Brain microvascular endothelial cell (primary cell): Measurements from ENCODE around the gene C22orf15.

Source experiments
- DNase-seq: peaks from one replicate; pipeline ENCODE4 v3.0.0-alpha.2; 2020
- H3K27ac ChIP-seq: fragments of 250-450 bp; sonication (Bioruptor Pico); 2 replicates; pipeline ENCODE4 v1.5.1; 2020; ENCODE audit warnings: mild to moderate bottlenecking, moderate library complexity
- H3K27me3 ChIP-seq: fragments of 250-450 bp; sonication (Bioruptor Pico); replicated peaks from 2 replicates; pipeline ENCODE4 v1.5.1; 2020; ENCODE audit warnings: mild to moderate bottlenecking
- H3K36me3 ChIP-seq: fragments of 250-450 bp; sonication (Bioruptor Pico); replicated peaks from 2 replicates; pipeline ENCODE4 v1.5.1; 2020; ENCODE audit warnings: mild to moderate bottlenecking
- H3K4me3 ChIP-seq: 2 replicates; pipeline ENCODE4 v1.5.1; 2011; ENCODE audit warnings: low read depth, mild to moderate bottlenecking, control low read depth, low read length, moderate library complexity
- CTCF ChIP-seq: IDR thresholded peaks from 2 replicates; pipeline ENCODE4 v1.5.1; 2011; ENCODE audit warnings: low read depth, mild to moderate bottlenecking, moderate library complexity, low read length, control low read depth, inconsistent platforms; ENCODE audit errors: missing control alignments
- in situ Hi-C: cut with HindIII; loops from 2 replicates; pipeline ENCODE4 v1.10.0; 2017; ENCODE audit warnings: low sequenced_read_pairs, low pct_ligation_motif_present

The C22orf15 gene

GRCh38 chr22:23812378-23812777 lies 49.6 kb downstream of the C22orf15 start:
- DNase-seq: no peak
- Histone ChIP-seq H3K27me3 (no peaks in the 10 kb centered on the region), H3K4me3 (no peak overlapping the region), H3K36me3 (peaks cover 20% of the 10 kb centered on the region), H3K27ac (no peak overlapping the region)
- in situ Hi-C loops: no loop called here
- no peak for TF ChIP-seq CTCF
